Measurements from ENCODE around the gene DCDC1.

DNA sequence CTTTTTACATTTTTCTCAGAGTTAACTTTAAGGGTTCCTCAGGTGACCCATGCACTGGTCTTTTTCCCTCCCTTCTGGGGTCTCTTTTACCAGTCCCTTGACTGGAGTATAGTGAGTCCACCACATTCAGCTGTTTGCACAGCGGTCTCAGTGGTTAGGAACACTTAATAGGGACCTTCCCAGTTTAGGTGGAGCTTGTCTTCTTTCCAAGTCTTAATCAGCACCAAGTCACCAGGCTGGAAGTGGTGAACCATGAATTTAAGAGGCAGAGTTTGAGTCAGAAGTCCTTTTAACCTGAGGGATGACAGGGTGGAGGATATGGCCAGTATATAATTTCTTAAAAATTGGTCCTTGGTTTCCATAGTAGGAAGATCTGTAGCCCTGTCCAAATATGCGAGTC is 433.7 kb downstream of the DCDC1 start:
- TF ChIP-seq, protein P1, sequence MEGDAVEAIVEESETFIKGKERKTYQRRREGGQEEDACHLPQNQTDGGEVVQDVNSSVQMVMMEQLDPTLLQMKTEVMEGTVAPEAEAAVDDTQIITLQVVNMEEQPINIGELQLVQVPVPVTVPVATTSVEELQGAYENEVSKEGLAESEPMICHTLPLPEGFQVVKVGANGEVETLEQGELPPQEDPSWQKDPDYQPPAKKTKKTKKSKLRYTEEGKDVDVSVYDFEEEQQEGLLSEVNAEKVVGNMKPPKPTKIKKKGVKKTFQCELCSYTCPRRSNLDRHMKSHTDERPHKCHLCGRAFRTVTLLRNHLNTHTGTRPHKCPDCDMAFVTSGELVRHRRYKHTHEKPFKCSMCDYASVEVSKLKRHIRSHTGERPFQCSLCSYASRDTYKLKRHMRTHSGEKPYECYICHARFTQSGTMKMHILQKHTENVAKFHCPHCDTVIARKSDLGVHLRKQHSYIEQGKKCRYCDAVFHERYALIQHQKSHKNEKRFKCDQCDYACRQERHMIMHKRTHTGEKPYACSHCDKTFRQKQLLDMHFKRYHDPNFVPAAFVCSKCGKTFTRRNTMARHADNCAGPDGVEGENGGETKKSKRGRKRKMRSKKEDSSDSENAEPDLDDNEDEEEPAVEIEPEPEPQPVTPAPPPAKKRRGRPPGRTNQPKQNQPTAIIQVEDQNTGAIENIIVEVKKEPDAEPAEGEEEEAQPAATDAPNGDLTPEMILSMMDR (IDR thresholded peaks at IDR 0.05), result no peak
- no peak for TF ChIP-seq POLR2A (IDR thresholded peaks at IDR 0.05)

Measured in lower leg skin (tissue), 3 donors.